GM23338 (cell line): ENCODE results near the gene SUSD1. TPM values are rescaled to one million over a fixed set of nuclear protein-coding genes. Genes with fewer than 3 reads are reported as not detected.

Source experiments
- ATAC-seq: fragments of 200-7000 bp; cut with Tn5 transposase; 3 replicates; pipeline ENCODE4 v1.9.1; 2020
- DNase-seq: peaks from one replicate; pipeline ENCODE4 v3.0.0-alpha.2; 2015; ENCODE audit warnings: low spot score
- H2AFZ ChIP-seq: fragments of 200-600 bp; sonication (generic); 2 replicates; pipeline ENCODE4 v1.8.0; 2016; ENCODE audit warnings: antibody characterized with exemption, mild to moderate bottlenecking, moderate library complexity
- H3F3A ChIP-seq: fragments of 200-600 bp; sonication (generic); replicated peaks from 2 replicates; pipeline ENCODE4 v1.8.0; 2017; ENCODE audit warnings: antibody characterized with exemption, mixed run types, low read depth
- H3K27ac ChIP-seq: fragments of 200-600 bp; sonication (generic); 2 replicates; pipeline ENCODE4 v1.6.1; 2016; ENCODE audit warnings: low read depth
- H3K27me3 ChIP-seq: fragments of 200-600 bp; sonication (generic); 2 replicates; pipeline ENCODE4 v1.8.0; 2016; ENCODE audit warnings: mild to moderate bottlenecking, mixed run types, moderate library complexity; ENCODE audit not compliant: insufficient read depth
- H3K36me3 ChIP-seq: fragments of 200-600 bp; sonication (generic); 2 replicates; pipeline ENCODE4 v1.8.0; 2016; ENCODE audit warnings: mild to moderate bottlenecking; ENCODE audit not compliant: insufficient read depth
- H3K4me1 ChIP-seq: fragments of 200-600 bp; sonication (generic); 2 replicates; pipeline ENCODE4 v1.8.0; 2016; ENCODE audit warnings: mild to moderate bottlenecking, moderate library complexity; ENCODE audit not compliant: insufficient read depth
- H3K4me2 ChIP-seq: fragments of 200-600 bp; sonication (generic); 2 replicates; pipeline ENCODE4 v1.7.1; 2017; ENCODE audit warnings: mixed run types
- H3K4me3 ChIP-seq: fragments of 200-600 bp; sonication (generic); 2 replicates; pipeline ENCODE4 v1.6.1; 2016; ENCODE audit warnings: mixed run types
- H3K79me2 ChIP-seq: fragments of 200-600 bp; sonication (generic); replicated peaks from 2 replicates; pipeline ENCODE4 v1.8.0; 2017; ENCODE audit warnings: mild to moderate bottlenecking; ENCODE audit not compliant: insufficient read depth
- H3K9me2 ChIP-seq: fragments of 200-600 bp; sonication (generic); 2 replicates; pipeline ENCODE4 v1.8.0; 2017; ENCODE audit not compliant: insufficient read depth
- H4K20me1 ChIP-seq: fragments of 200-600 bp; sonication (generic); replicated peaks from 2 replicates; pipeline ENCODE4 v1.8.0; 2017; ENCODE audit warnings: mild to moderate bottlenecking; ENCODE audit not compliant: insufficient read depth
- H3K27ac Mint-ChIP-seq: 2 replicates; pipeline ENCODE4 v1.8.0; 2020; ENCODE audit warnings: inconsistent platforms, mild to moderate bottlenecking, moderate library complexity, mixed read lengths
- H3K27me3 Mint-ChIP-seq: 3 replicates; pipeline ENCODE4 v1.8.0; 2022; ENCODE audit warnings: low read depth, mild to moderate bottlenecking, moderate library complexity, mixed read lengths, inconsistent platforms; ENCODE audit not compliant: insufficient read depth, poor library complexity
- H3K36me3 Mint-ChIP-seq: 3 replicates; pipeline ENCODE4 v1.8.0; 2021; ENCODE audit warnings: low read depth, mild to moderate bottlenecking, inconsistent platforms, moderate library complexity, mixed read lengths
- H3K4me1 Mint-ChIP-seq: 3 replicates; pipeline ENCODE4 v1.8.0; 2020; ENCODE audit warnings: mild to moderate bottlenecking, inconsistent platforms, mixed read lengths
- H3K4me3 Mint-ChIP-seq: 3 replicates; pipeline ENCODE4 v1.8.0; 2021; ENCODE audit warnings: moderate library complexity, mild to moderate bottlenecking, inconsistent platforms, mixed read lengths
- H3K9me3 Mint-ChIP-seq: 3 replicates; pipeline ENCODE4 v1.8.0; 2020; ENCODE audit warnings: moderate library complexity, mild to moderate bottlenecking, inconsistent platforms, mixed read lengths
- CREB1 ChIP-seq: fragments of 250-450 bp; sonication (Bioruptor Pico); IDR thresholded peaks from 2 replicates; pipeline ENCODE4 v1.5.0; 2020; ENCODE audit warnings: low read depth, mild to moderate bottlenecking, moderate library complexity
- EZH2 ChIP-seq: fragments of 200-600 bp; sonication (generic); IDR thresholded peaks from one replicate; pipeline ENCODE4 v1.8.0; 2017; ENCODE audit warnings: antibody characterized with exemption, mild to moderate bottlenecking, low read depth; ENCODE audit not compliant: unreplicated experiment
- EZH2phosphoT487 ChIP-seq: fragments of 200-600 bp; sonication (generic); IDR thresholded peaks from one replicate; pipeline ENCODE4 v1.8.1; 2018; ENCODE audit warnings: antibody characterized with exemption; ENCODE audit not compliant: unreplicated experiment
- JUNB ChIP-seq: IDR thresholded peaks from one replicate; pipeline ENCODE4 v1.6.1; 2016; ENCODE audit warnings: antibody characterized with exemption; ENCODE audit not compliant: unreplicated experiment
- NANOG ChIP-seq: IDR thresholded peaks from 2 replicates; pipeline ENCODE4 v1.6.1; 2016; ENCODE audit warnings: antibody characterized with exemption, borderline replicate concordance
- POLR2AphosphoS5 ChIP-seq: IDR thresholded peaks from 2 replicates; pipeline ENCODE4 v1.6.1; 2016; ENCODE audit warnings: antibody characterized with exemption, low read depth
- STAT1 ChIP-seq: IDR thresholded peaks from one replicate; pipeline ENCODE4 v1.6.1; 2016; ENCODE audit warnings: antibody characterized with exemption; ENCODE audit not compliant: unreplicated experiment
- ZNF114 ChIP-seq: fragments of 250-450 bp; sonication (Bioruptor Pico); IDR thresholded peaks from 2 replicates; pipeline ENCODE4 v1.5.0; 2020; ENCODE audit warnings: mild to moderate bottlenecking, moderate library complexity
- ZNF331 ChIP-seq: fragments of 250-450 bp; sonication (Bioruptor Pico); IDR thresholded peaks from 2 replicates; pipeline ENCODE4 v1.5.0; 2020; ENCODE audit warnings: low read depth, mild to moderate bottlenecking, moderate library complexity
- ZNF462 ChIP-seq: fragments of 250-450 bp; sonication (Bioruptor Pico); IDR thresholded peaks from 2 replicates; pipeline ENCODE4 v1.5.0; 2020; ENCODE audit warnings: mild to moderate bottlenecking, moderate library complexity
- polyA plus RNA-seq: library from polyadenylated mRNA; unstranded; fragments of >200 nt; fragmentation: Nextera tagmentation; extraction: Ambion mirVana; gene quantifications from 2 replicates; pipeline ENCODE4 v1.2.1, GENCODE V29; 2016
- total RNA-seq: library from RNA; depleted of rRNA; stranded (reverse); fragments of >200 nt; shearing (Covaris generic); gene quantifications from 2 replicates; pipeline ENCODE4 v1.2.3, GENCODE V29; 2014
- TF ChIP-seq, protein P1 (sequence below): IDR thresholded peaks from 2 replicates; pipeline ENCODE4 v1.6.1; 2016; ENCODE audit warnings: antibody characterized with exemption
- TF ChIP-seq, protein P2 (sequence below): IDR thresholded peaks from one replicate; pipeline ENCODE4 v1.6.1; 2018; ENCODE audit warnings: antibody characterized with exemption; ENCODE audit not compliant: unreplicated experiment
- TF ChIP-seq, protein P3 (sequence below), 2 experiments: fragments of 200-600 bp in 1 of 2; sonication (generic) in 1 of 2; conservative IDR thresholded peaks; 2 replicates each; pipeline versions ENCODE4 v1.5.1 to v1.6.1; 2016 to 2017; ENCODE audit warnings: antibody characterized with exemption in 2 of 2, low read depth in 2 of 2, mild to moderate bottlenecking in 2 of 2, moderate library complexity in 1 of 2

Gene SUSD1
- total and polyA plus RNA-seq, 2 experiments from 2014 or later, result 1.2 to 6.4 TPM

DNA sequence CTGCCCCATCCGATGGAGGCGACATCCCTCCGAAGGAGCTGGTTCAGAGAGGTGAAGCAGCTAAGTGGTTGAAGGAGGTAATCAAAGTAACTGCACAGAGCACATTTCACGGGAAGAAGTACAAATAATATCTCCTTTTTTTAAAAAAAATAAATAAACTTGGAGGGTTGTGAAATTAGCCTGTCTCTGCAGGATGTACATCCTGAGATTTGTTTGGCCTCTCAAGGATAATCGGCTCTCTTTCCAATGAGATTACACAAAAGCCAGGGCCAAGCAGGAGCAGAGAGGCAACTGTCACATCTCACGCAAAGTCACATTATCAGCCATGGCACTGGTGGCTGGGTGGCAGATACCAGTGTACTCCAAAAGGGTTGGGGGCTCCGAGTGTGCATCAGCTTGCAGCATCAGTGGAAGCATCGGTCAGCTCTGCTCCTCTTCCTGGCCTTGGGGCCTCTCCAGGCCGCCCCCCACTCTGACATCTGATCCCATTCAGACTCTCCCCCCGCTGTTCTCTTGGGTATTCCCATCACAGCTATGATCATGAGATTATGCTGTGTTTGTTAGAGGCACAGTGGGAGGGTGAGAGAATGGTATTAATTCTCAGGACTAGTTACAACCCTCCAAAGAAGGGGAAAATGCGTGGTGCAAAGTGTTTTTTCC, 168.6 kb downstream of the SUSD1 start:
- TF ChIP-seq, protein P1, sequence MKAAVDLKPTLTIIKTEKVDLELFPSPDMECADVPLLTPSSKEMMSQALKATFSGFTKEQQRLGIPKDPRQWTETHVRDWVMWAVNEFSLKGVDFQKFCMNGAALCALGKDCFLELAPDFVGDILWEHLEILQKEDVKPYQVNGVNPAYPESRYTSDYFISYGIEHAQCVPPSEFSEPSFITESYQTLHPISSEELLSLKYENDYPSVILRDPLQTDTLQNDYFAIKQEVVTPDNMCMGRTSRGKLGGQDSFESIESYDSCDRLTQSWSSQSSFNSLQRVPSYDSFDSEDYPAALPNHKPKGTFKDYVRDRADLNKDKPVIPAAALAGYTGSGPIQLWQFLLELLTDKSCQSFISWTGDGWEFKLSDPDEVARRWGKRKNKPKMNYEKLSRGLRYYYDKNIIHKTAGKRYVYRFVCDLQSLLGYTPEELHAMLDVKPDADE, result no peak
- TF ChIP-seq ZNF462 (CRISPR knock-in tag) (no peak), NANOG (no peak), STAT1 (no peak), CREB1 (CRISPR knock-in tag) (no peak), JUNB (no peak), EZH2 (no peak), EZH2phosphoT487 (no peak), ZNF114 (CRISPR knock-in tag) (no peak), ZNF331 (CRISPR knock-in tag) (no peak), POLR2AphosphoS5 (no peak)
- TF ChIP-seq, protein P2, sequence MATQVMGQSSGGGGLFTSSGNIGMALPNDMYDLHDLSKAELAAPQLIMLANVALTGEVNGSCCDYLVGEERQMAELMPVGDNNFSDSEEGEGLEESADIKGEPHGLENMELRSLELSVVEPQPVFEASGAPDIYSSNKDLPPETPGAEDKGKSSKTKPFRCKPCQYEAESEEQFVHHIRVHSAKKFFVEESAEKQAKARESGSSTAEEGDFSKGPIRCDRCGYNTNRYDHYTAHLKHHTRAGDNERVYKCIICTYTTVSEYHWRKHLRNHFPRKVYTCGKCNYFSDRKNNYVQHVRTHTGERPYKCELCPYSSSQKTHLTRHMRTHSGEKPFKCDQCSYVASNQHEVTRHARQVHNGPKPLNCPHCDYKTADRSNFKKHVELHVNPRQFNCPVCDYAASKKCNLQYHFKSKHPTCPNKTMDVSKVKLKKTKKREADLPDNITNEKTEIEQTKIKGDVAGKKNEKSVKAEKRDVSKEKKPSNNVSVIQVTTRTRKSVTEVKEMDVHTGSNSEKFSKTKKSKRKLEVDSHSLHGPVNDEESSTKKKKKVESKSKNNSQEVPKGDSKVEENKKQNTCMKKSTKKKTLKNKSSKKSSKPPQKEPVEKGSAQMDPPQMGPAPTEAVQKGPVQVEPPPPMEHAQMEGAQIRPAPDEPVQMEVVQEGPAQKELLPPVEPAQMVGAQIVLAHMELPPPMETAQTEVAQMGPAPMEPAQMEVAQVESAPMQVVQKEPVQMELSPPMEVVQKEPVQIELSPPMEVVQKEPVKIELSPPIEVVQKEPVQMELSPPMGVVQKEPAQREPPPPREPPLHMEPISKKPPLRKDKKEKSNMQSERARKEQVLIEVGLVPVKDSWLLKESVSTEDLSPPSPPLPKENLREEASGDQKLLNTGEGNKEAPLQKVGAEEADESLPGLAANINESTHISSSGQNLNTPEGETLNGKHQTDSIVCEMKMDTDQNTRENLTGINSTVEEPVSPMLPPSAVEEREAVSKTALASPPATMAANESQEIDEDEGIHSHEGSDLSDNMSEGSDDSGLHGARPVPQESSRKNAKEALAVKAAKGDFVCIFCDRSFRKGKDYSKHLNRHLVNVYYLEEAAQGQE, result no peak
- TF ChIP-seq, protein P3, sequence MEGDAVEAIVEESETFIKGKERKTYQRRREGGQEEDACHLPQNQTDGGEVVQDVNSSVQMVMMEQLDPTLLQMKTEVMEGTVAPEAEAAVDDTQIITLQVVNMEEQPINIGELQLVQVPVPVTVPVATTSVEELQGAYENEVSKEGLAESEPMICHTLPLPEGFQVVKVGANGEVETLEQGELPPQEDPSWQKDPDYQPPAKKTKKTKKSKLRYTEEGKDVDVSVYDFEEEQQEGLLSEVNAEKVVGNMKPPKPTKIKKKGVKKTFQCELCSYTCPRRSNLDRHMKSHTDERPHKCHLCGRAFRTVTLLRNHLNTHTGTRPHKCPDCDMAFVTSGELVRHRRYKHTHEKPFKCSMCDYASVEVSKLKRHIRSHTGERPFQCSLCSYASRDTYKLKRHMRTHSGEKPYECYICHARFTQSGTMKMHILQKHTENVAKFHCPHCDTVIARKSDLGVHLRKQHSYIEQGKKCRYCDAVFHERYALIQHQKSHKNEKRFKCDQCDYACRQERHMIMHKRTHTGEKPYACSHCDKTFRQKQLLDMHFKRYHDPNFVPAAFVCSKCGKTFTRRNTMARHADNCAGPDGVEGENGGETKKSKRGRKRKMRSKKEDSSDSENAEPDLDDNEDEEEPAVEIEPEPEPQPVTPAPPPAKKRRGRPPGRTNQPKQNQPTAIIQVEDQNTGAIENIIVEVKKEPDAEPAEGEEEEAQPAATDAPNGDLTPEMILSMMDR (conservative IDR thresholded peaks at IDR 0.05; ENCODE audit: low read depth in 2 of 2), result no peak
- H3K4me2 ChIP-seq, result no peak overlapping the region
- H3K27me3 ChIP-seq, result no peaks in the 10 kb centered on the region
- Mint-ChIP-seq H3K4me3 (no peak overlapping the region), H3K4me1 (peaks cover 7% of the 10 kb centered on the region; the same call in 1 of the 3 replicates), H3K27me3 (no peaks in the 10 kb centered on the region), H3K36me3 (no peaks in the 10 kb centered on the region), H3K27ac (no peak overlapping the region), H3K9me3 (no peaks in the 10 kb centered on the region)
- H3K36me3 ChIP-seq, result no peaks in the 10 kb centered on the region
- no peaks in the 10 kb centered on the region for H3K79me2 ChIP-seq
- H3K27ac ChIP-seq, result no peak overlapping the region
- ATAC-seq (no peak; the same call in 2 of the 3 replicates), DNase-seq (no peak)
- H3K4me1 ChIP-seq, result no peaks in the 10 kb centered on the region
- no peaks in the 10 kb centered on the region for H3K9me2 ChIP-seq
- peak overlapping the region; percentile 90; the same call in 1 of the 2 replicates for H2AFZ ChIP-seq
- no peak overlapping the region for H3K4me3 ChIP-seq
- H4K20me1 ChIP-seq, result no peaks in the 10 kb centered on the region
- H3F3A ChIP-seq, result no peaks in the 10 kb centered on the region
